HG03025 (cell line): ENCODE measurements around the gene USP24.

Source experiments
- ATAC-seq: cut with Tn5 transposase; IDR thresholded peaks from one replicate; pipeline ENCODE4 v1.9.1; 2021; ENCODE audit warnings: mild to moderate bottlenecking, moderate library complexity; ENCODE audit not compliant: unreplicated experiment, low FRiP score

The USP24 gene

GRCh38 chr1:55057270-55057955 is 157.8 kb downstream of the USP24 start:
- ATAC-seq = no peak

GRCh38 chr1:55056632-55056992 is 158.6 kb downstream of the USP24 start:
- ATAC-seq = no peak

- ATAC-seq = no peak
These were observed 159.1 kb downstream of the USP24 start for GRCh38 chr1:55055951-55056631.

- no peak for ATAC-seq
These were observed 159.9 kb downstream of the USP24 start for GRCh38 chr1:55055084-55055882.

- ATAC-seq = no peak
These were observed 160.8 kb downstream of the USP24 start for GRCh38 chr1:55054396-55054795.

GRCh38 chr1:55053265-55053954 is 161.8 kb downstream of the USP24 start:
- ATAC-seq = no peak

GRCh38 chr1:55052221-55053142 is 162.7 kb downstream of the USP24 start:
- no peak for ATAC-seq

- no peak for ATAC-seq
These were observed 163.5 kb downstream of the USP24 start for GRCh38 chr1:55051621-55052020.

- ATAC-seq = no peak
These were observed 164.0 kb downstream of the USP24 start for GRCh38 chr1:55051169-55051568.

GRCh38 chr1:55050283-55050682 is 164.9 kb downstream of the USP24 start:
- ATAC-seq = no peak

- no peak for ATAC-seq
These were observed 165.3 kb downstream of the USP24 start for GRCh38 chr1:55049914-55050278.

GRCh38 chr1:55049271-55049913 is 165.8 kb downstream of the USP24 start:
- no peak for ATAC-seq

- no peak for ATAC-seq
These were observed 166.5 kb downstream of the USP24 start for GRCh38 chr1:55048453-55049270.

GRCh38 chr1:55047611-55048010 is 167.6 kb downstream of the USP24 start:
- ATAC-seq = no peak

- ATAC-seq = no peak
These were observed 168.3 kb downstream of the USP24 start for GRCh38 chr1:55046871-55047270.

GRCh38 chr1:55045430-55045829 is 169.7 kb downstream of the USP24 start:
- ATAC-seq = no peak

GRCh38 chr1:55044617-55045397 is 170.4 kb downstream of the USP24 start:
- no peak for ATAC-seq

- ATAC-seq = no peak
These were observed 171.4 kb downstream of the USP24 start for GRCh38 chr1:55043726-55044125.
